Small intestine (tissue), 7 donors: Measurements from ENCODE around the gene DRGX. TPM values are rescaled to one million over a fixed set of nuclear protein-coding genes. Genes with fewer than 3 reads are reported as not detected.
A peak's percentile ranks its signal among the peaks of the same experiment; 100 is the strongest.

Source experiments
- DNase-seq, 2 donors: peaks; one replicate each; pipeline versions ENCODE4 v3.0.0 to v3.0.0-alpha.2; 2013
- FAIRE-seq: peaks from 2 replicates; lab custom pipeline; 2012; peaks lifted over from hg19 to GRCh38; lab: Jason Lieb, UNC
- H3K27ac ChIP-seq, 3 donors: one replicate each; pipeline ENCODE4 v1.5.1; 2013; ENCODE audit warnings: low read length in 2 of 3, mild to moderate bottlenecking in 2 of 3, control low read depth in 1 of 3, inconsistent platforms in 1 of 3, low read depth in 1 of 3, moderate library complexity in 1 of 3
- H3K27me3 ChIP-seq, 3 donors: one replicate each; pipeline ENCODE4 v1.6.1; 2013; ENCODE audit warnings: low read length in 3 of 3, inconsistent platforms in 1 of 3; ENCODE audit not compliant: control insufficient read depth in 3 of 3, insufficient read depth in 3 of 3
- H3K36me3 ChIP-seq, 3 donors: one replicate each; pipeline ENCODE4 v1.6.1; 2013; ENCODE audit warnings: low read length in 3 of 3, inconsistent platforms in 1 of 3, low read depth in 1 of 3, mild to moderate bottlenecking in 1 of 3, moderate library complexity in 1 of 3; ENCODE audit not compliant: control insufficient read depth in 3 of 3, insufficient read depth in 2 of 3
- H3K4me1 ChIP-seq, 3 donors: one replicate each; pipeline ENCODE4 v1.6.1; 2013; ENCODE audit warnings: low read length in 2 of 3, inconsistent platforms in 1 of 3, low read depth in 1 of 3, mild to moderate bottlenecking in 1 of 3, moderate library complexity in 1 of 3; ENCODE audit not compliant: control insufficient read depth in 3 of 3, insufficient read depth in 2 of 3
- H3K4me3 ChIP-seq, 3 donors: one replicate each; pipeline ENCODE4 v1.5.1; 2013; ENCODE audit warnings: low read length in 3 of 3, control low read depth in 1 of 3, inconsistent platforms in 1 of 3, low read depth in 1 of 3, mild to moderate bottlenecking in 1 of 3, moderate library complexity in 1 of 3
- H3K9me3 ChIP-seq, 2 donors: one replicate each; pipeline ENCODE4 v1.6.1; 2013; ENCODE audit warnings: low read depth in 1 of 2, low read length in 1 of 2; ENCODE audit not compliant: control insufficient read depth in 2 of 2, insufficient read depth in 1 of 2
- whole genome bisulfite sequencing, 3 donors: extraction: QIAGEN DNeasy Blood & Tissue Kit; methylation state at CpG; one replicate each; pipeline ENCODE4 v1.1.7; 2013; 5-methylcytosine and 5-hydroxymethylcytosine counted together
- polyA plus RNA-seq, 4 donors: library from polyadenylated mRNA; stranded (reverse) in 3 of 4; unstranded in 1 of 4; fragments of 200-250 nt in 3 of 4; fragments of 120-200 nt in 1 of 4; gene quantifications; one replicate each; pipeline versions ENCODE4 v1.2.1 to v1.2.3, GENCODE V29; 2013
- donor health status: healthy with polysubstance abuse.
- donor health status: control.
- donor health status: control.
- donor health status: Bipolar disorder and iron deficiency.
- donor health status: healthy.

Gene DRGX
- polyA plus RNA-seq, 4 donors: not detected

DNA sequence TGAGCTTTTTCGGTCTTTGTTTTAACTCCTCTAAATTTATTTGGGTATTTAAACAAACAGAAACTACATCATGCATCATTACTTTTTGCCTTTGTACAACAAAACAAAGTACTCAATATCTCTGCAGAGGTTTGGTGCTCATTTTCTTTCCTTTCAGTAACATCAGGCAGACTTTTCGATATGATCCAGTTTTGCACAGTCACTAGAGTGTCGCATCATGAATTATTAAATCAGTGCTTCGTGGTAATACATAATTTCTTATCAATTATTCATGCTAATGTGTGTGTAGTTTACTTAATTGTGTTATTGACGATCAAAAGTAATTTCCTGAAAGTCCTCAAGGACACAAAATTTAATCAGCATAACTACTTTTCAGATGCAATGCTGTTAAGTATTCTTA is 31.8 kb downstream of the DRGX start:
- Histone ChIP-seq H3K27me3 (peaks cover 0 to 3% (median 0%) of the 10 kb centered on the region in 3 donors), H3K9me3 (no peaks in the 10 kb centered on the region), H3K4me1 (no peaks in the 10 kb centered on the region), H3K36me3 (no peaks in the 10 kb centered on the region), H3K4me3 (no peak overlapping the region), H3K27ac (no peak overlapping the region)
- DNase-seq (no peak), FAIRE-seq (no peak)
- whole genome bisulfite sequencing, 3 donors: 73 to 81% (median 77%) methylated on average over 5 of the region's 5 CpGs

DNA sequence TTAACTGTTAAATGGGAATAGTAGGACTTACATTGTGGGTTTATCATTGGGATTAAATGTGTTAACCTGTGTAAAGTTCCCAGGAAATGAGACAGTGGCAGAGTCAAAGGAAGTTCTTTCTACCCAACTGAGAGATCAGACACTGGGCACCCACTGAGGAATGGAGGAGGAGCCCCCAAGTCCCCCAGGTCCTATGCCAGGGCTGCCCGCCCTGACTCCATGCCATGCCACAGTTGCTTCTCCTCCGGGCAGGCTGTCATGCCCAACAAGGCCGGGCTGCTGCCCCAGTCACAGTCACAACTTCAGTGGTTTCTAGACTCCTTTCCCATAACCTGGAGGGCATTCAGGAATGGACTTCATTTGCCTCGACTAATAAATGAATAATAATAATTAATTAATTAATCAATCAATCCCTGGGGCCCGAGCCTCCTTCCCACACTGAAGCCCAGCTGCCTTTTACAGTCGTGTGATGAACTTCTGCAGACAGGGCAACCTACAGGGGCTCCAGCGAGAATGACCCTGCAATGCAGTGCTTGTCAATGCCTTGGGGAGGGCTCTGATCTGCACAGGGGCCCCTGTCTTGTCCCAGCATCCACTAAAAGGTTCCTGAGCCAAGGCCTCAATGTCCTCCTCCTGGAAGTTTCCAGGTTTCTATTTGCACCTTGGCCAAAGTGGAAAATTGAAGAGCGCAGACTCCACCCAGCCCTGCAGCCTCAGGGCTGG is 32.4 kb downstream of the DRGX start:
- Histone ChIP-seq H3K27ac (no peak overlapping the region), H3K4me1 (no peaks in the 10 kb centered on the region), H3K4me3 (no peak overlapping the region), H3K36me3 (no peaks in the 10 kb centered on the region), H3K9me3 (no peaks in the 10 kb centered on the region), H3K27me3 (peaks cover 0 to 3% (median 0%) of the 10 kb centered on the region in 3 donors)
- FAIRE-seq: no peak
- no peak for DNase-seq
- WGBS, 3 donors: 81 to 87% (median 83%) methylated on average over 8 of the region's 8 CpGs

DNA sequence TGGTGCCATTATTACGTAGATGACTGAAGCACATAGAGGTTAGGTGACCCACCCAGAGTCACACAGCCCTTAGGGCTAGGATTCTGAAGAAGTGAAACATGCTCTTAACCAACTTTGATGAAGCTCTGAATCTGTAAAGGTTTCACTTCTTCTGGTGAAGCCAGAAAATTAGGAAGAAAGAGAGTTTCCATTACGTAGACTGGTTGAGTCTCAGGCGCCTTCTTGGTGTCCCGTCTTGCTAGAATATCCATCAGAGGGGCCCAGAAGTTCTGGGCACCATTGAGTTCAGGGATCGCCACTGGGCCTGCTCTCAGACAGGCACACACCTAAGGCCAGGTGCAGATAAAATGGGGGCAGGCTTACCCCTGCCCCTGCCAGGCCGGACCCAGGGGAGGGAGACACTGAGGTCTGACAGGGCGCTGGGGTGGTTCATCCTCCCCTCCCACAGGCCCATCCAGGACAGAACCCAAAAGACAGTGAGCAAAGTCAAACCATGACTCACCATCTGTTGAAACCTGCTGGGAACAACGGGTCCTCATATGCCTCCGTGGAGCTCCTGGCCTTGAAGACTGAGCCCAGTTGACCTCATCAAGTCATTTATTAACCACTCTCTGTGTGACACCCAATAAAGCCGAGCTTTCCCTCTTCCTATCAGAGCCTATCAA is 33.2 kb downstream of the DRGX start:
- DNase-seq (peak; percentile 11 to 14), FAIRE-seq (no peak)
- no peaks in the 10 kb centered on the region for H3K36me3 ChIP-seq
- H3K4me3 ChIP-seq: no peak overlapping the region
- peaks cover 0 to 3% (median 0%) of the 10 kb centered on the region in 3 donors for H3K27me3 ChIP-seq
- H3K4me1 ChIP-seq: no peaks in the 10 kb centered on the region
- no peaks in the 10 kb centered on the region for H3K9me3 ChIP-seq
- 67 to 75% (median 75%) methylated on average over 10 of the region's 10 CpGs for WGBS, 3 donors
- H3K27ac ChIP-seq: no peak overlapping the region

DNA sequence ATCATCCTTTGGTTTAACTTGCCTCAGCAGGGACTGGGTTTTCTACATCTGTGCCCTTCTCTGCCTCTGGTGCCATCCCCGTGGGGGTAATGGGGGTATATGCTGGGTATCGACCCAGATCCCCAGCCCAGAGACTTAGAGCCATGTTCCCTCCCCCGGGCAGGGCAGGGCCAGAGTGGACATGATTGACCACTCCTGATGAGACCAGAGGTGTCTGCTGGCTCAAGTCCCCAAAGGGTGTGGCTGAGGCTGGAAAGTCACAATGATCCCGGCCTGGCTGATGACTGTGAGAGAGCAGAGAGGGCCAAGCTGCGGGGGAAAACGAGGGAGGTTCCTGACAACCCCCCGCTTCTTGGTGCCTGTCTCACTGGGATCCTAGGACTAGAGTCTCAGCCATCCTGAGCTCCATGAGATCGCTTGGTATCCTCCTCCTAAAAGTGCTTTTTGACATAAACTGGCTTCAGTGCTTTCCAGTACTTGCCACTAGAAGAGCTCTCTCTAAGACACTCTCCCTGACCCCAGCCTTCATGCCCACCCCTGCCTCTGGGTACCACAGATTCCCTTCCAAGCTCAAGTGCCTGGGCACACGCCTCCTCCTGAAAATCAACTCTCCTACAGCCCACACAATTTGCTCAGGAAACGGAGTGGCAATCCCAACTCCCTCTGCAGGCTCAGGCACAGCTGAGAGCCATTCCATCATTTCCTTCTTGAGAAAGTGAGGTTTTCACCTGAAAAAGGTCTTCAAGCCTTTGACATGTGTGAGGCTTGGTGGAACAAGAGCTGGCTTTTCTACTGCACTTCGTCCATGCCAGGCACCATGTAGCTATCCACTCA is 33.9 kb downstream of the DRGX start:
- WGBS, 3 donors: 61 to 77% (median 71%) methylated on average over 11 of the region's 11 CpGs
- no peaks in the 10 kb centered on the region for H3K4me1 ChIP-seq
- H3K36me3 ChIP-seq: no peaks in the 10 kb centered on the region
- FAIRE-seq: no peak
- no peak for DNase-seq
- no peak overlapping the region for H3K4me3 ChIP-seq
- H3K9me3 ChIP-seq: no peaks in the 10 kb centered on the region
- no peak overlapping the region for H3K27ac ChIP-seq
- peaks cover 0 to 3% (median 0%) of the 10 kb centered on the region in 3 donors for H3K27me3 ChIP-seq

DNA sequence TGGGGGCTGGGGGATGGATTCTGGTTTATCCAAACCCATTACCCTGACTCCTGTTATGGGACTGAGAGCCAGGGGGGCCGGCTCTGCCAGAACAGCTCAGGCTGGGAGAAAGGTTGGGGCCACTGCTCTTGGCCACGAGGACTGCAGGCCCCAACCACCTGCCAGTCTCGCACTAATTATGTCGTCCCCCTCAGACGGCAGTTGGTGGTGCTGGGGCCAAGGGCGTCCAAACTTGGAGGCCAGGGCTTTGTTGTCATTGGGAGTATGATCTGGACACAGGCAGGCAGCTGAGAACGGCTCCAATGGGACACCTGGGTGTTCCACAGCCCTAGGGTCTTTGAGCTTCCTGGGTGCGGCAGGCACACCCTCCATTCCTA is 34.7 kb downstream of the DRGX start:
- FAIRE-seq: no peak
- Histone ChIP-seq H3K4me1 (no peaks in the 10 kb centered on the region), H3K27me3 (peaks cover 0 to 3% (median 0%) of the 10 kb centered on the region in 3 donors), H3K4me3 (no peak overlapping the region), H3K36me3 (no peaks in the 10 kb centered on the region), H3K27ac (no peak overlapping the region), H3K9me3 (no peaks in the 10 kb centered on the region)
- DNase-seq: no peak
- WGBS, 3 donors: 80 to 88% (median 81%) methylated on average over 8 of the region's 8 CpGs

DNA sequence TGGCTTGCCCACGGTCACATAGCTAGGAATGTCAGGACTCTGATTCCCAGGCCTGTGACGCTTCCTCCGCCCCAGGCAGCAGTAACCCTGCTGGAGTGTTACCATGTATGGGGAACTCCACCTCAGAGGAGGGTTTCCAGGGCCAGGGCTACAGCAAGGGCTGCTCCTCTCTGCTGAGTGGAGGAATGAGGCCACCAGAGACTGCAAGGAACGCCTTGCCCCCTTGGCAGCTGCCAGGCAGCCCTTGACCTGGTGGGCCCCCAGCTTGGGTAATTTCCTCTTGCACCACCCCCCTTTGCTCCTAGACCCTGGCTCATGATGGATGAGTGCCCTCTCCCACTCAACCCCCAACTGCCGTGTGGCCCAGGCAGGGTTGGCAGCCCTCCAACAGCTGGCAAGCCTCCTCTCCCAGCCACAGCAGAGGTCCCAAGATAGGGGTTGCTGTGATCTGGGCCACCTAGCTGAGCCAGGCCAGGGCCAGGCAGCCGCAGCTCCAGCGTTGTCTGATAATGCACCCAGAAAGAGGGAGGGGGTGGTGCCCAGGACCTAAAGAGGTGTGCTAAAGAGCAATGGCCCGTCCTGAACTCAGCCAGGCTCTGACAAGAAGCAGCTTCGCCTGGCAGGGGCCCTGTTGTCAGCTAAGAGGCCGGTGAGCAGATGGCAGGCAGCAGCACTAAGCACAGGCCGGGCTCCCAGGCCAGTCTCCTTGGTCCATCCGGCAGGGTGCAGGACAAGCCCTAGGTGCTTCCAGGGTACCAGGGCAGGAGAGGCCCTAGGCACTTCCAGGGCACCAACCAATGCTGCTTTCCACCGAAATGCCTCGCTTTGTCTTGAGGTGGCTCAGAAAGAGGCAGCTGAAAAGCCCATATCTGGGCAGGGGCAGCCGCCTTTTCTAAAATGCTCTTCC is 35.4 kb downstream of the DRGX start:
- FAIRE-seq (no peak), DNase-seq (no peak)
- Histone ChIP-seq H3K9me3 (no peaks in the 10 kb centered on the region), H3K4me1 (no peaks in the 10 kb centered on the region), H3K36me3 (no peaks in the 10 kb centered on the region), H3K4me3 (no peak overlapping the region), H3K27ac (no peak overlapping the region), H3K27me3 (peaks cover 0 to under 1% (median 0%) of the 10 kb centered on the region in 3 donors)
- WGBS, 3 donors: 66 to 71% (median 68%) methylated on average over 15 of the region's 15 CpGs

DNA sequence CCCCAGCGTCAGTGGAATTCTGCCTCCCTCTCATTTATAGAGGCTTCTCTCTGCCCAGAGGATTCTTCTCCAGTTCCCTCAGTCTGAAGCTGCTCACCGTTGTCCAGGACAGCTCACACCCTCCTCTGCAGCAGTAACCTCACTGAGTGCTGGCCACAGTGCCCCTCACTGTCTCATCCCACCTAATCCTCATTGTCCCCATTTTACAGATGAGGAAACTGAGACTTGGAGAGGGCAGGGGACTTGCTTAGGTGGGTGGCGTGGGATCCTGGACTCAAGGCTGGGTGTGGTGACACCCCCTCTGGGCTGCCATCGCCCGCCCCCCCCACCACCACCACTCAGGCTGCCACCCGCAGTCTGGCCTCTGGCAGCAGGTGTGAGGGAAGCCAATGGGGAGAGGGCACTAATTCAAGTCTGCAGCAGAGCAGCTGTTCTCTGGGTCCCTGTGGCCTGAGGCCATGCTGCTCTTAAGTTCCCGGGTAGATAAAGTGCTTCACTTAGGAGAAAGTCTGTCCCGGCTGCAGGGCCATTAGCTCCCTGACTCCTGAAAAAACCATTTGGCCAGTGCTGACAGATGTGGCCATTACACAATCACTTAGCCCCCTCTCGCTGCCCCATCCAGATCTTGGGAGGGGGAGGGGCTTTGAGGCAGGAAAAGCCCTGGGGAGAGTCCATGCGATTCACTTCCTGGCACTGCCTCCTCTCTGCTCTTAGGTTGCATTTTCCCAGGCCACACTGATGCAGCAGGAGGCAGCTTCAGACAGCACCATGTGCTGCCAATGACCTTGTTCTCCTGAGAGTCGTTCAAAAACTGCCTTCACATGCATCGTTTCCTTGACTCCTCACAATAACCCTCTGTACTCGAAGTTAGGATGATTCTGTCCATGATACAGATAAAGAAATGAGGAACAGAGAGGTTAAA is 36.3 kb downstream of the DRGX start:
- no peaks in the 10 kb centered on the region for H3K4me1 ChIP-seq
- H3K36me3 ChIP-seq: no peaks in the 10 kb centered on the region
- peaks cover 0 to 2% (median 0%) of the 10 kb centered on the region in 3 donors for H3K27me3 ChIP-seq
- DNase-seq: no peak
- WGBS, 3 donors: 46 to 52% (median 50%) methylated on average over 11 to 13 of the region's 13 CpGs
- H3K4me3 ChIP-seq: no peak overlapping the region
- no peak for FAIRE-seq
- H3K9me3 ChIP-seq: no peaks in the 10 kb centered on the region
- H3K27ac ChIP-seq: no peak overlapping the region
